PFSK-1 (cell line): Measurements from ENCODE around the gene CD3E.

Experiments
- FOXP2 ChIP-seq: optimal IDR thresholded peaks from 2 replicates; pipeline ENCODE3; 2011; ENCODE audit warnings: borderline replicate concordance, control low read depth, inconsistent platforms; ENCODE audit not compliant: insufficient read depth; ENCODE audit errors: extremely low read length, extremely low read depth
- POLR2AphosphoS5 ChIP-seq: IDR thresholded peaks from 2 replicates; pipeline ENCODE4 v1.6.1; 2012; ENCODE audit warnings: low read depth, mild to moderate bottlenecking, control low read depth, low read length, moderate library complexity
- SIN3A ChIP-seq: IDR thresholded peaks from 2 replicates; pipeline ENCODE4 v1.6.1; 2012; ENCODE audit warnings: mild to moderate bottlenecking, low read length, moderate library complexity, borderline replicate concordance; ENCODE audit not compliant: insufficient read depth
- TAF1 ChIP-seq: IDR thresholded peaks from 2 replicates; pipeline ENCODE4 v1.6.1; 2012; ENCODE audit warnings: low read length, control low read depth, borderline replicate concordance; ENCODE audit not compliant: insufficient read depth
- TF ChIP-seq, protein P1 (sequence below), 2 experiments: IDR thresholded peaks; 2 replicates each; pipeline versions ENCODE4 v1.6.1 to v1.8.0; 2011 to 2012; ENCODE audit warnings: low read depth in 2 of 2, low read length in 2 of 2, control low read depth in 1 of 2, inconsistent platforms in 1 of 2, mild to moderate bottlenecking in 1 of 2, moderate library complexity in 1 of 2; ENCODE audit not compliant: insufficient read depth in 1 of 2

Gene CD3E

GRCh38 chr11:118281284-118281683 lies 23.2 kb upstream of the CD3E start:
- TF ChIP-seq, protein P1, sequence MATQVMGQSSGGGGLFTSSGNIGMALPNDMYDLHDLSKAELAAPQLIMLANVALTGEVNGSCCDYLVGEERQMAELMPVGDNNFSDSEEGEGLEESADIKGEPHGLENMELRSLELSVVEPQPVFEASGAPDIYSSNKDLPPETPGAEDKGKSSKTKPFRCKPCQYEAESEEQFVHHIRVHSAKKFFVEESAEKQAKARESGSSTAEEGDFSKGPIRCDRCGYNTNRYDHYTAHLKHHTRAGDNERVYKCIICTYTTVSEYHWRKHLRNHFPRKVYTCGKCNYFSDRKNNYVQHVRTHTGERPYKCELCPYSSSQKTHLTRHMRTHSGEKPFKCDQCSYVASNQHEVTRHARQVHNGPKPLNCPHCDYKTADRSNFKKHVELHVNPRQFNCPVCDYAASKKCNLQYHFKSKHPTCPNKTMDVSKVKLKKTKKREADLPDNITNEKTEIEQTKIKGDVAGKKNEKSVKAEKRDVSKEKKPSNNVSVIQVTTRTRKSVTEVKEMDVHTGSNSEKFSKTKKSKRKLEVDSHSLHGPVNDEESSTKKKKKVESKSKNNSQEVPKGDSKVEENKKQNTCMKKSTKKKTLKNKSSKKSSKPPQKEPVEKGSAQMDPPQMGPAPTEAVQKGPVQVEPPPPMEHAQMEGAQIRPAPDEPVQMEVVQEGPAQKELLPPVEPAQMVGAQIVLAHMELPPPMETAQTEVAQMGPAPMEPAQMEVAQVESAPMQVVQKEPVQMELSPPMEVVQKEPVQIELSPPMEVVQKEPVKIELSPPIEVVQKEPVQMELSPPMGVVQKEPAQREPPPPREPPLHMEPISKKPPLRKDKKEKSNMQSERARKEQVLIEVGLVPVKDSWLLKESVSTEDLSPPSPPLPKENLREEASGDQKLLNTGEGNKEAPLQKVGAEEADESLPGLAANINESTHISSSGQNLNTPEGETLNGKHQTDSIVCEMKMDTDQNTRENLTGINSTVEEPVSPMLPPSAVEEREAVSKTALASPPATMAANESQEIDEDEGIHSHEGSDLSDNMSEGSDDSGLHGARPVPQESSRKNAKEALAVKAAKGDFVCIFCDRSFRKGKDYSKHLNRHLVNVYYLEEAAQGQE (IDR thresholded peaks at IDR 0.05; ENCODE audit: insufficient read depth in 1 of 2, low read depth in 2 of 2, low read length in 2 of 2) = no peak
- TF ChIP-seq SIN3A = no peak
- TF ChIP-seq POLR2AphosphoS5 = no peak
- TF ChIP-seq TAF1 = no peak
- TF ChIP-seq FOXP2 = no peak

- TF ChIP-seq FOXP2 = no peak
- no peak for TF ChIP-seq POLR2AphosphoS5
- no peak for TF ChIP-seq TAF1
- TF ChIP-seq, protein P1 (IDR thresholded peaks at IDR 0.05; ENCODE audit: insufficient read depth in 1 of 2, low read depth in 2 of 2, low read length in 2 of 2) = no peak
- no peak for TF ChIP-seq SIN3A
These were observed 21.9 kb upstream of the CD3E start for GRCh38 chr11:118282606-118283005.

GRCh38 chr11:118283037-118283636 lies 21.4 kb upstream of the CD3E start:
- no peak for TF ChIP-seq TAF1
- TF ChIP-seq, protein P1 (IDR thresholded peaks at IDR 0.05; ENCODE audit: insufficient read depth in 1 of 2, low read depth in 2 of 2, low read length in 2 of 2) = no peak
- TF ChIP-seq SIN3A = no peak
- TF ChIP-seq POLR2AphosphoS5 = no peak
- no peak for TF ChIP-seq FOXP2

GRCh38 chr11:118283756-118284350 lies 20.7 kb upstream of the CD3E start:
- TF ChIP-seq POLR2AphosphoS5 = no peak
- no peak for TF ChIP-seq FOXP2
- TF ChIP-seq, protein P1 (IDR thresholded peaks at IDR 0.05; ENCODE audit: insufficient read depth in 1 of 2, low read depth in 2 of 2, low read length in 2 of 2) = no peak
- TF ChIP-seq TAF1 = no peak
- TF ChIP-seq SIN3A = no peak

- no peak for TF ChIP-seq FOXP2
- TF ChIP-seq, protein P1 (IDR thresholded peaks at IDR 0.05; ENCODE audit: insufficient read depth in 1 of 2, low read depth in 2 of 2, low read length in 2 of 2) = no peak
- TF ChIP-seq POLR2AphosphoS5 = no peak
- TF ChIP-seq SIN3A = no peak
- no peak for TF ChIP-seq TAF1
These were observed 18.0 kb upstream of the CD3E start for GRCh38 chr11:118286545-118286944.
